ENCODE data around the gene SFMBT1. TPM values are rescaled to one million over a fixed set of nuclear protein-coding genes. Genes with fewer than 3 reads are reported as not detected.

The SFMBT1 gene
- total and polyA plus RNA-seq, 2 of the 8 experiments (the other 6 are each of a cell fraction or from before 2014, with no cell fraction given), result 8.1 to 16.8 TPM

DNA sequence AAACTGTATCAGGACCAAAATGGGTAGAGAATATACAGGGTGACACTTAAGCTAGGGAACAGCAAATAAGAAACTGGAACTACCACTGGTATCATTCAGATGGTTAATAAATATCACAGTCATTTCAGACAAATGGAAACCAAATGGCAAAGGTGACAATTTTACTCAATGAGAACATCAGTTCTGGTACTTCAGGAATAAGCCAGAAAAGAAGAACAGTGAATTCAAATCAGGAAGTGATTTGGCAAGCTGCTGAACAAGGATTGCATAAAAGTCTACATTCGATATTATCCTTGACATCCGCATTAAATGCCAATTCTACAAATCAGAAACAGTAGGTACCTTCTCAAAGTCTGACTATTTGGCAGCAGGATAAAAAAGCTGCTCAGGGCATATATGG, 125.0 kb downstream of the SFMBT1 start (continued):
- TF ChIP-seq, protein P1, sequence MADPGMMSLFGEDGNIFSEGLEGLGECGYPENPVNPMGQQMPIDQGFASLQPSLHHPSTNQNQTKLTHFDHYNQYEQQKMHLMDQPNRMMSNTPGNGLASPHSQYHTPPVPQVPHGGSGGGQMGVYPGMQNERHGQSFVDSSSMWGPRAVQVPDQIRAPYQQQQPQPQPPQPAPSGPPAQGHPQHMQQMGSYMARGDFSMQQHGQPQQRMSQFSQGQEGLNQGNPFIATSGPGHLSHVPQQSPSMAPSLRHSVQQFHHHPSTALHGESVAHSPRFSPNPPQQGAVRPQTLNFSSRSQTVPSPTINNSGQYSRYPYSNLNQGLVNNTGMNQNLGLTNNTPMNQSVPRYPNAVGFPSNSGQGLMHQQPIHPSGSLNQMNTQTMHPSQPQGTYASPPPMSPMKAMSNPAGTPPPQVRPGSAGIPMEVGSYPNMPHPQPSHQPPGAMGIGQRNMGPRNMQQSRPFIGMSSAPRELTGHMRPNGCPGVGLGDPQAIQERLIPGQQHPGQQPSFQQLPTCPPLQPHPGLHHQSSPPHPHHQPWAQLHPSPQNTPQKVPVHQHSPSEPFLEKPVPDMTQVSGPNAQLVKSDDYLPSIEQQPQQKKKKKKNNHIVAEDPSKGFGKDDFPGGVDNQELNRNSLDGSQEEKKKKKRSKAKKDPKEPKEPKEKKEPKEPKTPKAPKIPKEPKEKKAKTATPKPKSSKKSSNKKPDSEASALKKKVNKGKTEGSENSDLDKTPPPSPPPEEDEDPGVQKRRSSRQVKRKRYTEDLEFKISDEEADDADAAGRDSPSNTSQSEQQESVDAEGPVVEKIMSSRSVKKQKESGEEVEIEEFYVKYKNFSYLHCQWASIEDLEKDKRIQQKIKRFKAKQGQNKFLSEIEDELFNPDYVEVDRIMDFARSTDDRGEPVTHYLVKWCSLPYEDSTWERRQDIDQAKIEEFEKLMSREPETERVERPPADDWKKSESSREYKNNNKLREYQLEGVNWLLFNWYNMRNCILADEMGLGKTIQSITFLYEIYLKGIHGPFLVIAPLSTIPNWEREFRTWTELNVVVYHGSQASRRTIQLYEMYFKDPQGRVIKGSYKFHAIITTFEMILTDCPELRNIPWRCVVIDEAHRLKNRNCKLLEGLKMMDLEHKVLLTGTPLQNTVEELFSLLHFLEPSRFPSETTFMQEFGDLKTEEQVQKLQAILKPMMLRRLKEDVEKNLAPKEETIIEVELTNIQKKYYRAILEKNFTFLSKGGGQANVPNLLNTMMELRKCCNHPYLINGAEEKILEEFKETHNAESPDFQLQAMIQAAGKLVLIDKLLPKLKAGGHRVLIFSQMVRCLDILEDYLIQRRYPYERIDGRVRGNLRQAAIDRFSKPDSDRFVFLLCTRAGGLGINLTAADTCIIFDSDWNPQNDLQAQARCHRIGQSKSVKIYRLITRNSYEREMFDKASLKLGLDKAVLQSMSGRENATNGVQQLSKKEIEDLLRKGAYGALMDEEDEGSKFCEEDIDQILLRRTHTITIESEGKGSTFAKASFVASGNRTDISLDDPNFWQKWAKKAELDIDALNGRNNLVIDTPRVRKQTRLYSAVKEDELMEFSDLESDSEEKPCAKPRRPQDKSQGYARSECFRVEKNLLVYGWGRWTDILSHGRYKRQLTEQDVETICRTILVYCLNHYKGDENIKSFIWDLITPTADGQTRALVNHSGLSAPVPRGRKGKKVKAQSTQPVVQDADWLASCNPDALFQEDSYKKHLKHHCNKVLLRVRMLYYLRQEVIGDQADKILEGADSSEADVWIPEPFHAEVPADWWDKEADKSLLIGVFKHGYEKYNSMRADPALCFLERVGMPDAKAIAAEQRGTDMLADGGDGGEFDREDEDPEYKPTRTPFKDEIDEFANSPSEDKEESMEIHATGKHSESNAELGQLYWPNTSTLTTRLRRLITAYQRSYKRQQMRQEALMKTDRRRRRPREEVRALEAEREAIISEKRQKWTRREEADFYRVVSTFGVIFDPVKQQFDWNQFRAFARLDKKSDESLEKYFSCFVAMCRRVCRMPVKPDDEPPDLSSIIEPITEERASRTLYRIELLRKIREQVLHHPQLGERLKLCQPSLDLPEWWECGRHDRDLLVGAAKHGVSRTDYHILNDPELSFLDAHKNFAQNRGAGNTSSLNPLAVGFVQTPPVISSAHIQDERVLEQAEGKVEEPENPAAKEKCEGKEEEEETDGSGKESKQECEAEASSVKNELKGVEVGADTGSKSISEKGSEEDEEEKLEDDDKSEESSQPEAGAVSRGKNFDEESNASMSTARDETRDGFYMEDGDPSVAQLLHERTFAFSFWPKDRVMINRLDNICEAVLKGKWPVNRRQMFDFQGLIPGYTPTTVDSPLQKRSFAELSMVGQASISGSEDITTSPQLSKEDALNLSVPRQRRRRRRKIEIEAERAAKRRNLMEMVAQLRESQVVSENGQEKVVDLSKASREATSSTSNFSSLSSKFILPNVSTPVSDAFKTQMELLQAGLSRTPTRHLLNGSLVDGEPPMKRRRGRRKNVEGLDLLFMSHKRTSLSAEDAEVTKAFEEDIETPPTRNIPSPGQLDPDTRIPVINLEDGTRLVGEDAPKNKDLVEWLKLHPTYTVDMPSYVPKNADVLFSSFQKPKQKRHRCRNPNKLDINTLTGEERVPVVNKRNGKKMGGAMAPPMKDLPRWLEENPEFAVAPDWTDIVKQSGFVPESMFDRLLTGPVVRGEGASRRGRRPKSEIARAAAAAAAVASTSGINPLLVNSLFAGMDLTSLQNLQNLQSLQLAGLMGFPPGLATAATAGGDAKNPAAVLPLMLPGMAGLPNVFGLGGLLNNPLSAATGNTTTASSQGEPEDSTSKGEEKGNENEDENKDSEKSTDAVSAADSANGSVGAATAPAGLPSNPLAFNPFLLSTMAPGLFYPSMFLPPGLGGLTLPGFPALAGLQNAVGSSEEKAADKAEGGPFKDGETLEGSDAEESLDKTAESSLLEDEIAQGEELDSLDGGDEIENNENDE (IDR thresholded peaks at IDR 0.05; ENCODE audit: insufficient replicate concordance, low read length), result no peak
- TF ChIP-seq, protein P2, sequence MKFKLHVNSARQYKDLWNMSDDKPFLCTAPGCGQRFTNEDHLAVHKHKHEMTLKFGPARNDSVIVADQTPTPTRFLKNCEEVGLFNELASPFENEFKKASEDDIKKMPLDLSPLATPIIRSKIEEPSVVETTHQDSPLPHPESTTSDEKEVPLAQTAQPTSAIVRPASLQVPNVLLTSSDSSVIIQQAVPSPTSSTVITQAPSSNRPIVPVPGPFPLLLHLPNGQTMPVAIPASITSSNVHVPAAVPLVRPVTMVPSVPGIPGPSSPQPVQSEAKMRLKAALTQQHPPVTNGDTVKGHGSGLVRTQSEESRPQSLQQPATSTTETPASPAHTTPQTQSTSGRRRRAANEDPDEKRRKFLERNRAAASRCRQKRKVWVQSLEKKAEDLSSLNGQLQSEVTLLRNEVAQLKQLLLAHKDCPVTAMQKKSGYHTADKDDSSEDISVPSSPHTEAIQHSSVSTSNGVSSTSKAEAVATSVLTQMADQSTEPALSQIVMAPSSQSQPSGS (IDR thresholded peaks at IDR 0.05; ENCODE audit: low read length), result no peak
